Stimulated activated CD8-positive, alpha-beta memory T cell treated with anti-CD3 and anti-CD28 coated beads, Interleukin-7, amount 100 ng/mL, for 24 hours (primary cell): Measurements from ENCODE around the gene VAPA.

Experiments used
- DNase-seq: peaks from one replicate; pipeline ENCODE4 v3.0.0-alpha.2; 2020; ENCODE audit warnings: low read depth

The VAPA gene

DNA sequence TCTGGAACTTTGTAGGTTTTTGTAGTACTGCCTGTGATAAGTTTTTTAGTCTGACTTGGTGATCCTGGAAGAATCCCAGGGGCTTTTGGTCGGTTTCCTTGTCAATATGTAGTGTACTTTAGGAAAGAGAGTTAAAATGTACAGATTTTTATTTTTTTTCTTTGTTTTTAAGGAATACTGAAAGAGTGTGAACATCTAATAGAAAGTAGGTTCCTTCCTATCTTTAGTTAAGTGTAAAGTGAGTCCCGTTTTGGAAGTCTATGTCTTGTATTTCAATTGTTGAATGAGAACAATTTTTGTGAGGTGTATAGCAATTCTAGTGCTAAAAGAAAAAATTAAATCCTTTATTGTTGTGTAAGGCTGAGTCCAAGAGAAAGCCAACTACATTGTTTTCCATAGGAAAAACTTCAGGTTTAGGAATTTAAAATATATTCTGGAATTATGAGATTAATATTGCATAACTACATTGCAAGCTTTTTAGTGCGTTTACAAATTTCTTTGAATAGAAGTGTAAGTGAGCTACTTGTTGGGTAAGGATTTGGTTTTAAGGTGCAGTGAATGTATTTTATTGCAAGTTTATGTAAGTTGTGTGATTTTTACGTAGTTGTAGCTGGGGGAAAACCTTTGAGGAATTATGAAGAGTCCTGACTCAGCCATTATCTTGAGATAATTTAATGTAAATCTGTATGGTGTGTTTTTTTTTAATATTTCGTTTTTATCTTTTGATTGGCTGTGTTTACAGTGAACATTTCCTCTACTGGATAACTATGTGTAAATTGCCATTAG lies 1.7 kb downstream of the VAPA start:
- DNase-seq = no peak

- DNase-seq = no peak
These were observed 2.3 kb downstream of the VAPA start for GRCh38 chr18:9916077-9916639.

- DNase-seq = no peak
These were observed 3.0 kb downstream of the VAPA start for GRCh38 chr18:9916808-9917207.

DNA sequence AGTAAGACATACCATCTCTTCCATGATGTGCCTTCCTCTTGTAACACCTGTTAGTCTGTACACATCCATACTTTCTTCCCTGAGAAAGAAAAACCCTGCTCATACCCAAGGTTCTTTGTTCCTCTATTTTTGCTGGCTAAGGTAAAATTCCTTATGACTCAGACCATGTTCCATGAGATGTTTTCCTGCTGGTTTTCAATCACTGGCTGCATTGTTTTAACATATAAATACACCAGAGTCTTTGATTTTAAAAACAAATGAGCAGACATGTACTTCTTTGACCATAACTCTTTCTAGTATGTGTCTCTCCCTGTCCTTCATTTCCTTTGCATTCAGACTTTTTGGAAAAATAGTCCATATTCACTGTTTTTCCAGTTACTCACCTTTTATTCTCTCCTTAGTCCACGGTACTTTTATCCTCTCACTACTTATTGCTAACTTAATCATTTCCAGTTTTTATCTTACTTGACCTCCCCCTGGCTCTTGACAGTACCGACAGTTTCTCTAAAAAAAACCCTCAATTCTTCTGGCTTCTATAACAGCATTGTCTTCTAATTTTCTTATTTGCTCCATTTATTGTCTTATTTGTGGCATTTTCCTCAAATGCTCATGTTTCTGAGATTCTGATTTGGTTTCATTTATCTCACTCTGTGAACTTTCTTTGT lies 4.3 kb downstream of the VAPA start:
- no peak for DNase-seq

DNA sequence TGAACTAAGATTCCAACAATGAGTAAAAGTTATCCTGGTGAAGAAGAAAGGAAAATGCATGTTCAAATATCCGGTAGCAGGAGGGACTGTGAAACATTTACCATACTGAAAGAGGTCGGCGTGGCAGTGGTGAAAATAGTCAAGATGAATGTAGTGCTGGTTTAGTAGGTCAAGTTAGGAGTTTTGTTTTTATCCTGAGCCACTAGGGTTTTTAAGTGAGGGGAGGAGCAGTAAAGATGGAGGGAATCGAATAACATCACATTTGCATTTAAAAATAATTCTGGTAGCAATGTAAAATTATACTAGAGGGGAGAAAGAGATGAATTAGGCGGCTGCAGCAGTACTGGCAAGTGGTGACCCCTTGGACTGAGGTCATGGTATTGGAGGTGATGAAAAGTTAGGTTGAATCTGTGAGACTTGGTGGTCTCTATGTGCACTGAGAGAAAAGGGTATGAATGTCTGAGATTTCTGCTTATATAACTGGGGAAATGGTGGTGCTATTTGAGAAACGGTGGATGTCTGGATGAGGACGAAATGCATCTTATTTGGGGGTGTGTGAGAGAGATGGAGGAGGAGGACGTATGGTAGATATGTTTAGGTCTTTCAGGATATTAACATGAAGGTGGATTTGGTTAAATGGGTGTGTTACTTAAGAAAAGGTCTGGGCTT lies 5.9 kb downstream of the VAPA start:
- no peak for DNase-seq

GRCh38 chr18:9922592-9923311 lies 8.9 kb downstream of the VAPA start:
- DNase-seq = no peak

DNA sequence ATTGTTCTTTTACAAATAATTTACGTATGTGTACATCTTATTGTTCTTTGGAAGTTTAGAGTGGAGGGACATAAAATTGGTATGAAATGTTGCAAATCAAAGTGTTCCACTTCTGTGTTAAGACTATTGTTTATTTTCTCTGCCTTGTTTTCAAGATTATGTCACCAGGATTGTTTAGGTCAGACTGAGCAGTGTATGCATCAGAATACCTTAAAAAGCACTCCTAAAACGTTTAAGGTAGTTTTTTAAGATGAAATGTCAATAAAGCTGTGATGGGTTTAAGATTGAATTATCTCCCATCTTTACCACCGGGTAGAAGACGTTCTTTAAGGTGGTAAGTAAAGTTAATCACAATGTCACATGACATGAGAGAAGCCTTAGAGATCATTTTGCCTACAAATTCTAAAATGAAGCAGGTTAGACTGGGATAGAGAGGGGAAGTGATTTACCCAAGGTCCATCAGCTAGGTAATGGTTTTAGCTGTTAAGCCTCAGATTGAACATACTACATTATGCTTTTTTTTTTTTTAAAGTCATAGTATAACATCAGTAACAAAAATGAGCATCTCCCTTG lies 10.6 kb downstream of the VAPA start:
- DNase-seq = no peak

DNA sequence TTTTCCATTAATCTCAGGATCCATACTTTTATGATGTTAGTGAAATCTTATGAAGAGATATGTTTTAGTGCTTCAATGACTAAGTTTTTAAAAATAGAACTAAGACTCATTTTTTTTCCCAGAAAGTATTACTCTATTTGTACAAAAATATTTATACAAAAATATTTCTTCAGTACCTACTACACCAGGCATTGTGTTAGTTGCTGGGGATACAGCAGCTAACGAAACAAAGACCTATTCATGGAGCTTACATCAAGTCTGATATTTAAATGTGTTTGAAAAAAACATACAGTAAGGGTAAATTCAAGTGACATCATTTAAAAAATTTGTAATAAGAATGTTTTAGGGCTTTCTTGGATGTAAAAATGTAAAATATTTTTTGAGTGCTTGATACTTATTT lies 11.6 kb downstream of the VAPA start:
- DNase-seq = no peak

DNA sequence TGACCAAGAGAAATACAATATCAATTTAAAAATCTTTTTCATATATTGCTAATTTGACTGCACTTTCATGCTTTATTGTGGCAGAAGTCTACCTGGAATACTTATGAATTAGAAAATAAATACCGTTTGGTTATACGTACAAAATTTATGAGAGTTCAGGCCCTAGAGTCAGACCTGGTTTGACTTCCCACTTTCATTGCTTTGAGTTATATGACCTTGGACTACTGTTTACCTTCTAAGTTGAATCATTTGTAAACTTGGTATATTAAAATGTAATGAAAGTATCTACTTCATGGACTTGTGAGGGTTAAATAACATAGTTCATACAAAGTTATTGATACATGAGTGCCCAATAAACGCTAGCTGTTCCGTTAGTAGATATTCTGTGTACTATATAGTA lies 12.0 kb downstream of the VAPA start:
- DNase-seq = no peak

DNA sequence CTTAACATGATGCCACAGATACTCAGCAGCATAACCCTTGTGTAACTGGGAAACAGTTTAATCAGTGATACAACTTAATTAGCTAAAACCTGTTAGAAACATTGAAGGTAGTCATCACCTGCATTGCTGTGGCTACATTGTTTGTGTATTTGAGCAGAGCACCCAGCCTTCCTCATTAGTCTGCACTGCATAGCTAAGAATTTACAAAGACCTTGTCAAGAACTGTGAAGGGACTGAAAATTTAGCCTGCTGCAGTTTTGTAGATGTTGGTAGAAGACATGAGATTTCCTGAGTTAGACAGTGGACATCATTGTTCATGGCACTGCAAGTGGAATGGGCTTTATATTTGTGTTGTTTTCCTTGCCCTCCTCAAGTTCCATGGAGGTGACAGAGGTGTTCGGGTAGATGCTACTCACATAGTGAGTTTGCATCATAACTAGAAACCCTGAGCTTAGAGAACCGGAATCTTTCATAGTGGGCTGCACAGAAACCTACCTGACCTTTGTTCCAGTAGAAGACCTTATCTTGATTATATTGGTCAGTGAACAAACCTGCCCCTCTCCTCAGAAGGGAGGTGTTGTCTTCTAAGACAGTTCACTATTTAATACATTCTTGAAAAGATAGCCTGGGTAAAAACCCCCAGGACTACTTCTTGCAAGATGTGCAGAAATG lies 12.5 kb downstream of the VAPA start:
- no peak for DNase-seq

DNA sequence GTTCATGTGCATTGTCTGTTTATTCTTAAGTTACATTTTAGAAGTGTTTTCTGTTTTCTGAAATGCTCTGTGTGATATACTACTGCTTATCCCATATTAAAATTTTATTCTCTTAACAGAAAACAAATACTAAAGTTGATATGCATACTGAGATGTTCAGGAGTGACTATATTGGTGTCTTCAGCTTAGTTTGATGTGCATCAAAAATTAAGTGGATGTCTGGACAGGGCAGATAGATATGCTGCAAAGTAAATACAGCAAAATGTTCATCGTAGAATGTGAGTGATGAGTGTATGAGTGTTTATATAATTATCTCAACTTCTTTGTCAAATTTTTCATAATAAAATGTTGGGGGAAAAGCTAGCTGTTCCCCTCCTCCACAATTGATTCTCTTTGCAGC lies 13.2 kb downstream of the VAPA start:
- no peak for DNase-seq

- DNase-seq = no peak
These were observed 13.7 kb downstream of the VAPA start for GRCh38 chr18:9927392-9928063.

DNA sequence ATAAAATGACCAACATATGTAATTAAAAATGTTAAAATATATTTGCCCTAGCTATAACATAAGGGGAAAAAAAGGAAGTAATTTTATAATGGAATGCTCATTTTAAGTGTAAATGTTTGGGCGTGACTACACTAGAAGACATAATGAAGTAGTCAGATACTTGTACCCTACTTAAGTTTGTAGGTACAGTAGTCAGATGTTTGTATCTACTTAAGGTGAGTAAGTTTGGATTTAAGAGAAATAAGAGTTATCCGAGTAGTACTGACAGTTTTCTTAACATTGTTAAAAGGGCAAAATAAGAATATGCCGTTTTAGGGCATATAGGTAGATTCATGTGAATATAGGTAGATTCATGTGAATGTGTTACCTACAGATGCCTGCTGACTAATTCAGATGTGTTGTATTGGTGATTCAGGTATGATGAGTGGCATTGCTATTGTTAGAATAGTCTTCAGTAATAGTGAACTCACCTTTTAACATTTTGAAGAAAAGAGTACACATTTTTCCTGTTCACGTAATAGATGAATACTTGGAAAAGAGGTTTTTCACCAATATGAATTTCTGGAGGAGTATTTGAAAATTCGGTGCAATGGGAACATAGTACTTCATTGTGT lies 14.9 kb downstream of the VAPA start:
- no peak for DNase-seq

DNA sequence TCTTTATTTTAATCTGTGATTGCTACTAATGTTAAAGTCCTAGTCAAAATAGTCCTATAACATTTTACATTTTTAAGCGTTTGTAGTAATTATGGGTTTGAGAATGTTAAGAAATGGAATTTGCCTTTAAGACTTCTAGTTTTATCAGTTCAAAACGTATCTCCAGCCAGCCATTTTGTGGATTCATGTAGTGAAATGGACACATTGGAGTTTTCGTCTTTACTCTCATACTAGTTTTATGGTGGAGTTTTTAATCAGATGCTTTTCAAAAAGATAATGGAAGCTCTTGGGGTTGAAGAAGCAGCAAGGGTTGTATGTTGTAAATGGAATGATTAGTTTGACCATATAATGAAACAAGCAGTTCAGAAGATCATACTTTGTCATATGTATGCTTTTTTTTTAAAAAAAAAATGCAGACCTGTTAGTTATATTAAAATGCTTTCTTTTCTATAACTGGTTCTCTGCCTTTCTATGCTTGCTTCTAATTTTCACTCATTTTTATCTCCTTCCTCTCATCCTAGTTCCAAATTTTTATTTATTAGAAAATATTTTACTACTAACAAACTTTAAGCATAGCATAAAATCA lies 16.6 kb downstream of the VAPA start:
- DNase-seq = no peak

GRCh38 chr18:9931146-9931545 lies 17.3 kb downstream of the VAPA start:
- no peak for DNase-seq

DNA sequence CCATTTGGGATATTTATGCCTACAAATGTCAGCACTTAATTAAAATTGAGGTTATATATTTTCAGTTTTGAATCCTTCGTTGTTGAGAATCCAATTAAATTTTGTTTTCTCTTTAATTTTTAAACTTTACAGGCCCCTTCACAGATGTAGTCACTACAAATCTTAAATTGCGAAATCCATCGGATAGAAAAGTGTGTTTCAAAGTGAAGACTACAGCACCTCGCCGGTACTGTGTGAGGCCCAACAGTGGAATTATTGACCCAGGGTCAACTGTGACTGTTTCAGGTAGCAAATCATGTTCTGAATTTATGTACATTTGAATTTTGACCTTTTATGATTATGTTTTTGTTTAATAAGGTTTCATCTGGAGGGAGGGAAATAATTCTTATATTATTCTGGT lies 17.9 kb downstream of the VAPA start:
- no peak for DNase-seq

- DNase-seq = no peak
These were observed 20.0 kb downstream of the VAPA start for GRCh38 chr18:9933865-9934264.

GRCh38 chr18:9934274-9934673 lies 20.5 kb downstream of the VAPA start:
- no peak for DNase-seq

DNA sequence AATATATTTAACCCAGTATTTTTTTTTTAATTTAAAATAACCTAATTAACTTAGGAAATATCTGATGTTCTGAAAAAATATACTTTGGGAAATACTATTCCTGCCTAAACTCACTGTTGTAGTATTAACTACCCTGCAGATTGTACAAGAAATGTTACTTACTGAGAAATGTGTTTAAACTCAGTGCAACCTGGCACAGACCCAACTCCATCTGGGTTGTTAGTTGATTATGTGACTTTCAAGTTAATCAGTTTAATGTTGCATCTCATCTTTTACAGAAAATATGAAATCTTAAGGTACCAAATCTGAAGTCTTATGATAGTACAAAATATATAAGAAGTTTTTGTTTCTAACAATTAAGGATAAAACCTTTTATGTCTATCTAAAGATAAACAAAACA lies 27.3 kb downstream of the VAPA start:
- DNase-seq = no peak

DNA sequence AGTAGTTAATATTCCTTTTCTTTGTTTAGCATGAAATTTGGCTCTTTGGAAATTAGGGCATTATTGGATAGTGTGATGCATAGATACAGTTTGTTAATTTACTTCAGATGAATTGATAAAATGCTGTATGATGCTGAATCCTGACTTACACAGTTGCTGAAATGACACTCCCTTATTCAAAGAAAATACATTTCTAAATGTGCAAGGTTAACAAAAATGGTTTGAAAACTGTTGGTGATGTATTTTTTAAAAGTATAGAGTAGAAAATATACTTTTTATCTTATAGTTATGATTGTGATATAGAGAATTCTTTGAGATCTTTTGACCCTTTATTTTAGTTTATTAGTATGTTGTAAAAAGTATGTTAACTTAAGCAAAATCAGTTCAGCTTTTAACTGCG lies 27.8 kb downstream of the VAPA start:
- DNase-seq = no peak
